Right cardiac atrium (tissue), 5 donors: ENCODE measurements around the gene STX16. TPM values are rescaled to one million over a fixed set of nuclear protein-coding genes. Genes with fewer than 3 reads are reported as not detected.

Source experiments
- ATAC-seq, 2 donors: fragments of 200-7000 bp; cut with Tn5 transposase; one replicate each; pipeline versions ENCODE4 v1.8.0 to v1.9.1; 2020; ENCODE audit warnings: moderate library complexity in 2 of 2, mild to moderate bottlenecking in 1 of 2
- DNase-seq, 3 donors: peaks; one replicate each; pipeline ENCODE4 v3.0.0-alpha.2; 2020
- H3K27ac ChIP-seq: one replicate; pipeline ENCODE4 v1.5.1; 2013; ENCODE audit warnings: mild to moderate bottlenecking, low read length, control low read depth, moderate library complexity
- H3K27me3 ChIP-seq: one replicate; pipeline ENCODE4 v1.6.1; 2013; ENCODE audit not compliant: control insufficient read depth, insufficient read depth
- H3K4me1 ChIP-seq: one replicate; pipeline ENCODE4 v1.6.1; 2013; ENCODE audit warnings: low read length; ENCODE audit not compliant: control insufficient read depth, insufficient read depth
- H3K4me3 ChIP-seq: one replicate; pipeline ENCODE4 v1.5.1; 2013; ENCODE audit warnings: low read length, control low read depth
- H3K9me3 ChIP-seq: one replicate; pipeline ENCODE4 v1.6.1; 2013; ENCODE audit warnings: low read length; ENCODE audit not compliant: control insufficient read depth
- WGBS: extraction: QIAGEN DNeasy Blood & Tissue Kit; methylation state at CpG from one replicate; pipeline ENCODE4 v1.1.7; 2013; 5-methylcytosine and 5-hydroxymethylcytosine counted together
- intact Hi-C, 4 donors: fragments of 100-400 bp; cut with DNase I; formaldehyde crosslinking; loops; one replicate each; pipeline versions ENCODE4 v1.11.0 to v1.14.0; 2022 to 2023
- polyA plus RNA-seq: library from polyadenylated mRNA; stranded (reverse); fragments of 200-250 nt; gene quantifications from one replicate; pipeline ENCODE4 v1.2.3, GENCODE V29; 2013
- total RNA-seq, 4 donors: library from RNA; stranded (reverse); fragmentation: NEBNext Ultra II Directional; extraction: Animal tissue kit (Norgen Biotek cat#: 25700); gene quantifications; one replicate each; pipeline ENCODE4 v1.2.1, GENCODE V29; 2021
- donor health status: healthy with polysubstance abuse.
- donor health status: DM: no; HTN: yes; CAD: no.
- donor health status: DM: no; HTN: no; CAD: no.
- donor health status: DM: no; HTN: yes; CAD: no; lungs with severe emphysema.
- donor health status: DM: yes; HTN: yes; CAD: no.

Gene STX16
- total and polyA plus RNA-seq, 5 donors, result 28.0 to 35.0 (median 33.0) TPM

DNA sequence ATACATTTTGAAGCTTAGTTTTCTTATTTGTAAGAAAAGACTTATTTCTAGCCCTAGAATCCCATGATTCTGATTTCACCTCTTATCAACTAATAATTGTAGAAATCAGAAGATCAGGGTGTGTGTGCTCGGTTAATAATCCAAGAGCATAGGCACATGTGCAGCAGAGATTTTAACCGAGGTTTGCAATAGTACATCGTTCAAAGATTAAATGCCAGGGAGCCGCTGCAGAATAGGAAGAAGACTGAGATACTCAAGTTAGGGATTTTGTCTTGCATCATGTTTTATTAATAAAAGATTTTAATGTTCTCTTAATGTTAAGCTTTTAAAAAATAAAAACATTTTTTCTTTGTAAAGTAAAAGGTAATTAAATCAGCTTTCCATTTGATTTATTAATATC is 6.9 kb downstream of the STX16 start:
- ATAC-seq (no peak), DNase-seq (no peak)
- Histone ChIP-seq H3K9me3 (no peaks in the 10 kb centered on the region), H3K4me3 (no peak overlapping the region), H3K27me3 (no peaks in the 10 kb centered on the region), H3K27ac (no peak overlapping the region), H3K4me1 (peaks cover 5% of the 10 kb centered on the region)
- intact Hi-C loops, result loop anchor here in 1 of 4 donors (10.0 kb wide), 1 partner anchor 423 kb away; no protein-coding TSS in a partner anchor
- 45% methylated on average over 4 of the region's 4 CpGs for WGBS

DNA sequence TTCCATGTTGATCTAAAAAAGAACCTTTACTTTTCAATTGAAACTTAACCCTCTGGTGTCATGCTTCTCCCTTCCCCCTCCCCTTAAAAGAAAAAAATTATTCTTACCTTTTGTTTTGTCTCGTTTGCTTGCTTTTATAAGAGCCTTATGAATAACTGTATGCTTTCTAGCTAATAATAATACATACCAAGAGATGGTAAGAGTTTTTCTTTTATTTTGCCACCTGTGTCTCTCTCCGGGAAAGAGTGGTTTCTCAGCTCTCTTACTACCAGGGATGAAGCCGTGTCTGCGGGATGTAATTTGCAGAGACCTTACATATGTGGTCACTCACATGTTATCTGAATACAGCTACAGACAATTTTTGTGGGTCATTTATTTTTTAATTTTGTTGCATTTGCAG is 7.7 kb downstream of the STX16 start:
- 76% methylated on average over 4 of the region's 4 CpGs for WGBS
- no peak overlapping the region for H3K4me3 ChIP-seq
- no peaks in the 10 kb centered on the region for H3K9me3 ChIP-seq
- ATAC-seq (no peak), DNase-seq (no peak)
- no peak overlapping the region for H3K27ac ChIP-seq
- no peaks in the 10 kb centered on the region for H3K27me3 ChIP-seq
- peaks cover 5% of the 10 kb centered on the region for H3K4me1 ChIP-seq
- intact Hi-C loops, result loop anchor here in 1 of 4 donors (10.0 kb wide), 1 partner anchor 424 kb away; no protein-coding TSS in a partner anchor

DNA sequence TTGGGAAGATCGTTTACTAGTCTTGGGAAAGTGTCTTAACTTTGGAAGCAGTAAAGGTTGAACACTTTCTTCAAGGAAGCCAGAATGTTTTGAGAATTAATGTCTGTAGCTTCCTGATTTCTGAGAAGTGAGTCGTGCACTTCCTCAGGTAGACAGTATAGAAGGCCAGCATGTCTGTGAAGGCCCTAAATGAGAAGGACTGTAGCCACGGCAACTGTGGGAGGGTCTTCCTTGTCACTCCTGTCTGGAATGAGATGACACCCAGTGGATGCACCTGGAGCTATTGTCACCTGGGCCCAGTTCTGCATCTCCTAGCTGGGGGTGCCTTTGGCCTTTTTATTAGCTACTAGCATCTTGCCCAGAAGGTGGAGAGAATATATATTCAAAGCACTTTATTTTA is 8.8 kb downstream of the STX16 start:
- Histone ChIP-seq H3K27ac (no peak overlapping the region), H3K4me3 (no peak overlapping the region), H3K9me3 (no peaks in the 10 kb centered on the region), H3K4me1 (peaks cover 5% of the 10 kb centered on the region), H3K27me3 (no peaks in the 10 kb centered on the region)
- intact Hi-C loops, result loop anchor here in 1 of 4 donors (10.0 kb wide), 1 partner anchor 425 kb away; no protein-coding TSS in a partner anchor
- ATAC-seq (no peak), DNase-seq (no peak)
- WGBS, result 52% methylated on average over 3 of the region's 3 CpGs

DNA sequence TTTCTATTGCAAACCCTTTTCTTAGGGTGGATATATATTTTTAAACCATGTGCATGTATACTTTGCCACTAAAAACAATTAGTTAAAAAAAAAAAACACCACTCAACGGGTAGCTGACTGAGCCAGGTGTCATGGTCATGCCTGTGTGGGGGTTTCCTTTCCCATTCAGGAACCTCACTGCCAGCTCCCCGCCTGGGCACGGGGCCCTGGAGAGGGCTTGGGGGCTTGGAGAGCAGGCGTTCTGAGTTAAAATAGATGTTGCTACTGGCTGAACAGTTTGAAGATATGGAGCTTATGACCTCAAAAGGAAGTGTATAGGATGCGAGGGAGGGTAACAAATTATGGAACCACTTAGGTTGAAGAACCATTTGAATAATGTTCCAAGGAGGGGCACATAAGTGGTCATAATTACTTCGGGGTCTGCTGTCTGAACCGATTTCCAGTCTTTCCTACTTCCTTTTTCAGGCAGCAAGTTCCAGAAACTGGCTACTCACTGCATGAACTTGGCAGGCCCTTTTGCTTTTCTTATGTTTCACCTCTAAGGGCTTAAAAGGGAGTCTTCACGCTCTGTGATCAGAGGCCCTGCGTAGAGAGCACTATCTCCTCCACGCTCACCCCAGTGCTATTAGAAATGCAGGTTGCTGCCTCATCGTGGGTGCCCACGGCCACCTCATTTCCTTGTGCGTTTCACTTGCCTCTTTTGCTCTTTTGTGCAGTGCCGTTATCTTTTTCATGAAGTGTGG is 9.9 kb downstream of the STX16 start:
- ATAC-seq (peak; percentile 40 to 50), DNase-seq (no peak)
- Histone ChIP-seq H3K27ac (no peak overlapping the region), H3K27me3 (no peaks in the 10 kb centered on the region), H3K4me1 (peaks cover 2% of the 10 kb centered on the region), H3K4me3 (no peak overlapping the region), H3K9me3 (no peaks in the 10 kb centered on the region)
- 65% methylated on average over 14 of the region's 14 CpGs for WGBS
- intact Hi-C loops, result no loop called here

DNA sequence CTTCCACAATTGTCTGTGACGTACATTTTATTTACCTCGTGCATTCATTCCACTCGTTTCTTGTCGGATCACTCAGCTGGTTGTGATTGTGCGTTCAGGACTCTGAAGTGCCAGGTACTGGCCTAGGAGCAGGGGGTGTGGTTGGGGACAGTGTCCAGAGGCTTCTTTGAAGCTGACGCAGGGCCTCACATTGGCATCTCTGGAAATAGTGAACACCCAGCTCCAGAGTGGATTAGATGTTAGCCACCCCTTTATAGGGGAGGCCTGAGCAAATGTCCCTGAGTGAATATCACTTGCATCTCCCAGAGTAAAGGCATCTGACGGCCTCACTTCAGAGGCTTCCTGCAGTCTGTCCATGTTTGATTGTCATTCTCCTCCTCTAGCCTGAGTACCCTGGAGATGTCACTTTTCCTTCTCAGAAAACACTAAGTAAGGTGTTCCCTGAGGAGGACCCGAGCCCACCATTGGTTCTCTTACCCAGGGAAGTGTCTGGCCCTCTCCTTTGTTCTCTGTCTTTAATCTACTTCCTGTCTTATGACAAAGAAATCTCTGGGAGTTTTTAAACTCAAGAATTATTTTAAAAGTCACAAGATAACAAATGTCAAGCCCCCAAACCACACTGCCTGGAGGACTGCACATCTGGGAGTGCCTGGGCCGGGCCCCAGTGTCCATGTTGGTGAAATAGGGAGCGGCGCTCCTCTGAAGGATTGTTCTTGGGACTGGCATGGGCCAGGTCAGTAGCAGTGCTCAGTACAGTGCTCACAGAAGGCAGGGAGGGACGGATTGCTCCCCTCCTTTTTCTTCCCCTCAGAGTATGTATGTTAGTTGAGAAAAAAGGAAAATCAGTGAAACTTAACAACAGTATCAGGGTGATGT is 10.8 kb downstream of the STX16 start:
- Histone ChIP-seq H3K4me1 (peaks cover 2% of the 10 kb centered on the region), H3K9me3 (no peaks in the 10 kb centered on the region), H3K27me3 (no peaks in the 10 kb centered on the region), H3K27ac (no peak overlapping the region), H3K4me3 (no peak overlapping the region)
- intact Hi-C loops, result no loop called here
- ATAC-seq (peak; percentile 40 to 86), DNase-seq (no peak)
- 69% methylated on average over 12 of the region's 12 CpGs for WGBS

DNA sequence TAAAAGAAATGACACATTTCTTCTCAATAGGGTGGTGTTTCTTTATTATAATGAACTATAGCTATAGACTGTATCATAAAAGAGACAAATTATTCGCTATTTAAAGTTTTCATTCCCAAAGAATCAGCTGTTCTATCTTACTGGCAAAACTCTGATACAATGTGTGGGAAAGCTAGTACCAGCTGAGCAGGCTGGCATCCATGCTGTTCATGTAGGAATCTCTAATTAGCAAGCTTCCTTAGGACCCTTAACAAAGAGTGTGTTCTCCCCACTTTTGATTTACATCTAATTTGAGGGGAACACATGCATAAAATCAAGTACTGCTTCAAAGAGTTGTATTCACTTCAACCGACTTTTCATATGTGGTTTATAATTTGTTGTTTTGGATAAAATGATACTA is 13.2 kb downstream of the STX16 start:
- Histone ChIP-seq H3K4me1 (peaks cover 2% of the 10 kb centered on the region), H3K9me3 (no peaks in the 10 kb centered on the region), H3K27me3 (no peaks in the 10 kb centered on the region), H3K4me3 (no peak overlapping the region), H3K27ac (no peak overlapping the region)
- 95% methylated on average over 2 of the region's 2 CpGs for WGBS
- intact Hi-C loops, result no loop called here
- DNase-seq (no peak), ATAC-seq (no peak)

DNA sequence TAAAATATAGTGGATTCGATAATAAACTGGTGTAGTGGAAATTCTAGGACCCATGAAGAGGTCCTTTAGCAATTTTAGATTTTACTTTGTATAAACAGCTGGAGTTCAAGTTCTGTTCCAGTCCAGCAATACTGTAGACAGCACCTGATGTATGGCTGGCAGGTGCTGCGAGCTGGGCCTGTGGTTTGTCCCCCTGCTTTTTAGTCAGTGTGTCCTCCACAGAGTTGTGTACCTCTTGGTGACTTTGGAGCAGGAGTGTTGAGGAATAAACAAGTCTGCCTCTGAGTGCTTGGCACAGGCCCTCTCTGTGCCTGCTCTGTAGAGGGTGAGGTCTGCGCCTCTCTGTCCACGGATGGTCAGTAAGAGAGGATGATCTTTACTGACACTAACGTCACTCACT is 13.8 kb downstream of the STX16 start:
- intact Hi-C loops, result no loop called here
- Histone ChIP-seq H3K27ac (no peak overlapping the region), H3K9me3 (no peaks in the 10 kb centered on the region), H3K27me3 (no peaks in the 10 kb centered on the region), H3K4me3 (no peak overlapping the region), H3K4me1 (peaks cover under 1% of the 10 kb centered on the region)
- ATAC-seq, result no peak
- 90% methylated on average over 5 of the region's 5 CpGs for WGBS
- DNase-seq, result no peak

DNA sequence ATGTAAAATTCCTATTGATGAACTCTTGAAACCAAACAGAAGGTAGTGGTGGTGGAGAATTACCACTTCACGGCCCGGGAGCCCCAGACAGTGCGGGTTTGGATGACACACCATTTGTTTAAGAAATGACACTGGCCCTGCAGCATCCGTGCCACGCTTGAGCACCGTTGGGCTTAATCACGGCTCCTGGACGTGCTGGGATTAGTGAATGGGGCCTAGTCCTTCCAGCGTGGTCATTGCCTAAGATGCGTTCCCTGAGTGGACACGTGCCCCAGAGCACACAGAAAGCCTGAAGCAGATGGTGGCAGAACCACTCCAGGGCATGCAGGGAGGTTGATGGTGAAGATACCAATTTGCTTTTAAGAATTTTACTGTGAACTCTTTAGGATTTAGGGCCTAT is 14.5 kb downstream of the STX16 start:
- Histone ChIP-seq H3K4me1 (no peaks in the 10 kb centered on the region), H3K27ac (no peak overlapping the region), H3K9me3 (no peaks in the 10 kb centered on the region), H3K27me3 (no peaks in the 10 kb centered on the region), H3K4me3 (no peak overlapping the region)
- intact Hi-C loops, result no loop called here
- 85% methylated on average over 11 of the region's 11 CpGs for WGBS
- ATAC-seq (no peak), DNase-seq (no peak)

DNA sequence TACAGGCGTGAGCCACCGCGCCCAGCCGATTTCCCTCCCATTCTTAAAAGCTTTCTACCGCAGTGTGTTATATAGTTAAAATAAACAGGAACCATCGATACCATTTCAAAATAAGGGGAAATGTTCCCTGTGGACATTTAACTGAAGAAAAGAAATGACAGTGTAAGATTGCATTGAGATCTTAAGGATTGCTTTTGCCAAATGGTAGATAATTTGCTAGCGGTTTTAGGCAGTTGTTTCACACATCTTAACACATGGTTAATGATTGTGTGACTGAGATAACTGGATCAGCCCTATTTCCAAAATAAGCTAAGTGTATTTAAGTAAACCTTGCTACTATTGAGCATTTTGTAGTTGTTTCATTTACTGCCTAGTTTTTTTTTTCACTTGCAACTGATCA is 15.6 kb downstream of the STX16 start:
- Histone ChIP-seq H3K4me1 (no peaks in the 10 kb centered on the region), H3K4me3 (no peak overlapping the region), H3K27ac (no peak overlapping the region), H3K27me3 (no peaks in the 10 kb centered on the region), H3K9me3 (no peaks in the 10 kb centered on the region)
- no peak for DNase-seq
- WGBS, result 83% methylated on average over 7 of the region's 7 CpGs
- intact Hi-C loops, result no loop called here
- no peak for ATAC-seq

DNA sequence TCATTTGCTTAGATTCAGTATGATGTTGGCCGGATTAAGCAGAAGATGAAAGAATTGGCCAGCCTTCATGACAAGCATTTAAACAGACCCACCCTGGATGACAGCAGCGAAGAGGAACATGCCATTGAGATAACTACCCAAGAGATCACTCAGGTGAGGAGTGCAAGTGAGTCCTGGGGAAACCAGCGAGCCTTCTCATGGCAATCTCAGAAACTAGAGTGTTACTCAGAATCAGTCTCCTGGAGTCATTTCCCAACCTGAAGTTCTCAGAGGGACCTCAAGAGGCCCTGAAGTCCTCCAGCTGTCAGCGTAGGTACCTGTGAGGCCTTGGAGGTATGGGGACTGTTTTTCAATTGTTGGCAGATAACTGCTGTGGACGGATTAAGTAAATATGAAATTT is 16.9 kb downstream of the STX16 start:
- ATAC-seq, result no peak
- intact Hi-C loops, result no loop called here

DNA sequence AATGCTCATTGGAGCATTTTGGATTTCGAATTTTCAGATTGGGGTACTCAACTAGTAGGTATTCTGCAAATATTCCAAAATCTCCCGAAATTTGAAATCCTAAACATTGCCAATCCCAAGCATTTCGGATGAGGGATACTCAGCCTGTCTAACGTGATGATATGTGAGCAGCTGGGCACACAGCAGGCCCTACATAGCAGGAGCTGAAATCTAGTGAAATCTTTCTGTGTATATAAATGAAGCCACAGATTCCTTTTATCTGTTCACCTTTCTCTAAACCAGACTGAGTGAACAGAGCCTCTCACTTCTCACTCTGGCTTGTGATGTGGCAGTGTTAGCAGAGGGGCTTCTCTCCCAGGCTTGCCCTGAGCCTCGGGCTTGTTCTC is 17.8 kb downstream of the STX16 start:
- Histone ChIP-seq H3K27me3 (no peaks in the 10 kb centered on the region), H3K27ac (no peak overlapping the region), H3K4me3 (no peak overlapping the region), H3K9me3 (no peaks in the 10 kb centered on the region), H3K4me1 (no peaks in the 10 kb centered on the region)
- intact Hi-C loops, result no loop called here
- 86% methylated on average over 5 of the region's 5 CpGs for WGBS
- ATAC-seq (no peak), DNase-seq (no peak)

More for the DNA sequence above, 16.9 kb downstream of the STX16 start:
- DNase-seq, result no peak
- Histone ChIP-seq H3K27ac (no peak overlapping the region), H3K4me1 (no peaks in the 10 kb centered on the region), H3K9me3 (no peaks in the 10 kb centered on the region), H3K27me3 (no peaks in the 10 kb centered on the region), H3K4me3 (no peak overlapping the region)
- WGBS, result 85% methylated on average over 5 of the region's 5 CpGs
